Mucosa of descending colon (tissue), 3 donors: Measurements from ENCODE around the gene DNAH3. TPM values are rescaled to one million over a fixed set of nuclear protein-coding genes. Genes with fewer than 3 reads are reported as not detected.

Experiments
- ATAC-seq: fragments of 200-7000 bp; cut with Tn5 transposase; one replicate; pipeline ENCODE4 v1.9.1; 2020; ENCODE audit warnings: mild to moderate bottlenecking, moderate library complexity
- DNase-seq, 3 donors: peaks; one replicate each; pipeline ENCODE4 v3.0.0-alpha.2; 2020
- H3K36me3 ChIP-seq: fragments of 200-600 bp; one replicate; pipeline ENCODE4 v1.8.0; 2021; ENCODE audit warnings: low read depth, mild to moderate bottlenecking
- H3K4me1 ChIP-seq: fragments of 200-600 bp; one replicate; pipeline ENCODE4 v1.8.0; 2021; ENCODE audit warnings: low read depth, mild to moderate bottlenecking
- H3K4me3 ChIP-seq: fragments of 200-600 bp; one replicate; pipeline ENCODE4 v1.8.0; 2021; ENCODE audit warnings: mild to moderate bottlenecking
- H3K9me3 ChIP-seq: fragments of 200-600 bp; one replicate; pipeline ENCODE4 v1.8.0; 2021; ENCODE audit warnings: mild to moderate bottlenecking
- intact Hi-C, 2 donors: fragments of 100-400 bp; cut with DNase I in 1 of 2; cut with micrococcal nuclease in 1 of 2; formaldehyde crosslinking; loops; one replicate each; pipeline versions ENCODE4 v1.11.0 to v1.11.1; 2022; cut with DNase I, micrococcal nuclease
- total RNA-seq, 3 donors: library from RNA; stranded (reverse); fragmentation: NEBNext Ultra II Directional in 2 of 3; extraction: Animal tissue kit (Norgen Biotek cat#: 25700) in 2 of 3; gene quantifications; one replicate each; pipeline versions ENCODE4 v1.2.1 to v1.2.4, GENCODE V29; 2021 to 2023
- TF ChIP-seq, protein P1 (sequence below): fragments of 200-600 bp; IDR thresholded peaks from one replicate; pipeline ENCODE4 v1.8.0; 2022; ENCODE audit warnings: antibody characterized with exemption, mild to moderate bottlenecking
- donor health status: DM: no; HTN: no; CAD: no; lungs with moderate emphysema.
- donor health status: DM: no; HTN: no; CAD: no.
- donor health status: DM: no; HTN: yes; CAD: no.

Gene DNAH3
- total RNA-seq, 3 donors from 2014 or later, result 2.2 to 6.4 (median 2.9) TPM

- intact Hi-C loops, result no loop called here
- Histone ChIP-seq H3K4me1 (peaks cover 36% of the 10 kb centered on the region), H3K36me3 (no peaks in the 10 kb centered on the region), H3K9me3 (no peaks in the 10 kb centered on the region), H3K4me3 (no peak overlapping the region)
- no peak for DNase-seq
- no peak for ATAC-seq
- TF ChIP-seq, protein P1, sequence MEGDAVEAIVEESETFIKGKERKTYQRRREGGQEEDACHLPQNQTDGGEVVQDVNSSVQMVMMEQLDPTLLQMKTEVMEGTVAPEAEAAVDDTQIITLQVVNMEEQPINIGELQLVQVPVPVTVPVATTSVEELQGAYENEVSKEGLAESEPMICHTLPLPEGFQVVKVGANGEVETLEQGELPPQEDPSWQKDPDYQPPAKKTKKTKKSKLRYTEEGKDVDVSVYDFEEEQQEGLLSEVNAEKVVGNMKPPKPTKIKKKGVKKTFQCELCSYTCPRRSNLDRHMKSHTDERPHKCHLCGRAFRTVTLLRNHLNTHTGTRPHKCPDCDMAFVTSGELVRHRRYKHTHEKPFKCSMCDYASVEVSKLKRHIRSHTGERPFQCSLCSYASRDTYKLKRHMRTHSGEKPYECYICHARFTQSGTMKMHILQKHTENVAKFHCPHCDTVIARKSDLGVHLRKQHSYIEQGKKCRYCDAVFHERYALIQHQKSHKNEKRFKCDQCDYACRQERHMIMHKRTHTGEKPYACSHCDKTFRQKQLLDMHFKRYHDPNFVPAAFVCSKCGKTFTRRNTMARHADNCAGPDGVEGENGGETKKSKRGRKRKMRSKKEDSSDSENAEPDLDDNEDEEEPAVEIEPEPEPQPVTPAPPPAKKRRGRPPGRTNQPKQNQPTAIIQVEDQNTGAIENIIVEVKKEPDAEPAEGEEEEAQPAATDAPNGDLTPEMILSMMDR, result no peak
These were observed 248.2 kb downstream of the DNAH3 start for GRCh38 chr16:20902426-20902825.

- H3K4me3 ChIP-seq, result peak overlapping the region; percentile 73
- H3K9me3 ChIP-seq, result no peaks in the 10 kb centered on the region
- no peaks in the 10 kb centered on the region for H3K36me3 ChIP-seq
- ATAC-seq (peak; percentile 37), DNase-seq (peak; percentile 62 to 74 (median 69))
- TF ChIP-seq, protein P1, result no peak
- intact Hi-C loops, result no loop called here
- peaks cover 36% of the 10 kb centered on the region for H3K4me1 ChIP-seq
These were observed 249.1 kb downstream of the DNAH3 start for GRCh38 chr16:20901436-20902112.

GRCh38 chr16:20901068-20901435, 249.6 kb downstream of the DNAH3 start:
- Histone ChIP-seq H3K4me3 (peak overlapping the region; percentile 73), H3K36me3 (no peaks in the 10 kb centered on the region), H3K9me3 (no peaks in the 10 kb centered on the region), H3K4me1 (peaks cover 36% of the 10 kb centered on the region)
- peak; percentile 17 for ATAC-seq
- no peak for DNase-seq
- intact Hi-C loops, result no loop called here
- TF ChIP-seq, protein P1, result no peak

- intact Hi-C loops, result no loop called here
- TF ChIP-seq, protein P1, result no peak
- peaks cover 36% of the 10 kb centered on the region for H3K4me1 ChIP-seq
These were observed 250.2 kb downstream of the DNAH3 start, which contains the start of the genes DCUN1D3 and LYRM1 for GRCh38 chr16:20900299-20901067. TSS of gene DCUN1D3 (minus strand) at chr16:20900358. CDS start at chr16:20862538, 37,820 bp downstream. TSS of gene LYRM1 (plus strand) at chr16:20900771. CDS start at chr16:20915556, 14,785 bp downstream.

DNA sequence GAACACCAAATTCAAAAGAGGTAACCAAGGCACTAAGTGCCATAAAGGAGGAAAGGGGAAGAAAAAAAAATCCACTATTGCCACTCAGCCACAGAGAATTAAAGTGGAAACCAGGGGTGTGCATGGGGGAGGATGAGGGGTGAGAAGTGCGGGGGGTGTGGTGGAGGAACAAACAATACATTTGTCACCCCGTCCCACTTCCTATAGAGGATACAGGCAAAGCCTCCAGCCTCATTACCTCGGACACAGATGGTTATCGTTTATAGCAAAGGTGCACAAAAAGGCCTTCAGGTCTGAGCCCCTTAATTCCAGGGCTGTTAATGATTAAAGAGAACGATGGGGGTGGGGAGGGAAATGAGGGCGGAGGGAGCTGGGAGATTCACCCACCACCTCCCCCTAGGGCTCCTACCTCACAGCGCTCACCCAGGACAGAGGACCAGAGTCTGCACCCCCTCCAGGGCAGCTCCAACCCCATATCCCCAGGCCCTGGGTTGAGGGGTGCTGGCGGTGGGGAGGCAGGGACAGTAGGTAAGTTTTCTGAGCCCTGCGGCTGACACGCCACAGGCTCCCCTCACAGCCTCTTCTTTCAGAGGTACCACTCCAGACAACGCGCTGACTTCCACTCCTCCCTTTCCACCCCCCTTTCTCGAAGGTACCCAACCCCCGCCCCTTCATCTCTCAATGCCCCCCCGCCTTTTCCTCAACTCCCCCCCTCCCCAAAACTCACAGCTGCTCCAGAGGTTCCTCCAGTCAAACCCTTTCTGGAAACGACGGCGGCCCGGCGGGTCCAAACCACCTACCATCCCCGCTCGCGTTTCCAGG, 251.0 kb downstream of the DNAH3 start:
- ATAC-seq (no peak), DNase-seq (peak in 2 of 3 donors; percentile 64 to 74)
- Histone ChIP-seq H3K4me1 (peaks cover 32% of the 10 kb centered on the region), H3K36me3 (no peaks in the 10 kb centered on the region), H3K9me3 (no peaks in the 10 kb centered on the region), H3K4me3 (peak overlapping the region; percentile 73)
- intact Hi-C loops, result no loop called here
- TF ChIP-seq, protein P1, result no peak

More at GRCh38 chr16:20900299-20901067, 250.2 kb downstream of the DNAH3 start, which contains the start of the genes DCUN1D3 and LYRM1:
- peak; percentile 95 to 97 (median 96) for DNase-seq
- Histone ChIP-seq H3K4me3 (peak within 1 kb of the TSS; percentile 73), H3K36me3 (no peaks in the 10 kb centered on the region), H3K9me3 (no peaks in the 10 kb centered on the region)
- ATAC-seq, result peak; percentile 92
